PFSK-1 (cell line): Measurements from ENCODE around the gene TRHDE.

Source experiments
- FOXP2 ChIP-seq: optimal IDR thresholded peaks from 2 replicates; pipeline ENCODE3; 2011; ENCODE audit warnings: borderline replicate concordance, control low read depth, inconsistent platforms; ENCODE audit not compliant: insufficient read depth; ENCODE audit errors: extremely low read length, extremely low read depth
- POLR2AphosphoS5 ChIP-seq: IDR thresholded peaks from 2 replicates; pipeline ENCODE4 v1.6.1; 2012; ENCODE audit warnings: low read depth, mild to moderate bottlenecking, control low read depth, low read length, moderate library complexity
- REST ChIP-seq, 2 experiments: IDR thresholded peaks; 2 replicates each; pipeline versions ENCODE4 v1.6.1 to v1.8.0; 2011 to 2012; ENCODE audit warnings: low read depth in 2 of 2, low read length in 2 of 2, control low read depth in 1 of 2, inconsistent platforms in 1 of 2, mild to moderate bottlenecking in 1 of 2, moderate library complexity in 1 of 2; ENCODE audit not compliant: insufficient read depth in 1 of 2
- SIN3A ChIP-seq: IDR thresholded peaks from 2 replicates; pipeline ENCODE4 v1.6.1; 2012; ENCODE audit warnings: mild to moderate bottlenecking, low read length, moderate library complexity, borderline replicate concordance; ENCODE audit not compliant: insufficient read depth
- TAF1 ChIP-seq: IDR thresholded peaks from 2 replicates; pipeline ENCODE4 v1.6.1; 2012; ENCODE audit warnings: low read length, control low read depth, borderline replicate concordance; ENCODE audit not compliant: insufficient read depth

TRHDE gene

GRCh38 chr12:72560003-72560769 is 288.0 kb downstream of the TRHDE start:
- TF ChIP-seq POLR2AphosphoS5 (no peak), FOXP2 (no peak), TAF1 (no peak), REST (IDR thresholded peaks at IDR 0.05; ENCODE audit: insufficient read depth in 1 of 2, low read depth in 2 of 2, low read length in 2 of 2) (no peak), SIN3A (no peak)

GRCh38 chr12:72570601-72571000 is 298.4 kb downstream of the TRHDE start:
- TF ChIP-seq REST (IDR thresholded peaks at IDR 0.05; ENCODE audit: insufficient read depth in 1 of 2, low read depth in 2 of 2, low read length in 2 of 2): no peak
- TF ChIP-seq POLR2AphosphoS5: no peak
- no peak for TF ChIP-seq TAF1
- no peak for TF ChIP-seq SIN3A

DNA sequence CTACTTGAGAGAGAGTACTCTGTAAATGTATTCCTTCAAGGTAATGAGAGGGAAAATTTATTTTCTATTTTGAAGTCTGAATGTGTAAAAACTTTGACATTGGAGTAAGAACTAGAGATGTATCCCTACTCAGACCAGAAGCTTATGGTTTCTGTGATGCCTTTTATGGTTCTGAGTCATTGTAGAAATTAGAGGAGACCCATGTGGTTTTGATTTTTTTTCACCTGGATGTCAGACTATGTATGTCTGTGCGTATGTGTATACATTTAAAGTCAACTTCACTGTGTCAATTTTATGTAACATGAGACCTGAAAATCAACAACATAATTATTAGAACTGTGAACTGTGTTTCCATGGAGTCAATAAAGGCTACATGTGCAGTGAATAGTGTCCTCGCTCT is 302.0 kb downstream of the TRHDE start:
- TF ChIP-seq FOXP2 (no peak), REST (IDR thresholded peaks at IDR 0.05; ENCODE audit: insufficient read depth in 1 of 2, low read depth in 2 of 2, low read length in 2 of 2) (no peak), SIN3A (no peak), TAF1 (no peak), POLR2AphosphoS5 (no peak)

DNA sequence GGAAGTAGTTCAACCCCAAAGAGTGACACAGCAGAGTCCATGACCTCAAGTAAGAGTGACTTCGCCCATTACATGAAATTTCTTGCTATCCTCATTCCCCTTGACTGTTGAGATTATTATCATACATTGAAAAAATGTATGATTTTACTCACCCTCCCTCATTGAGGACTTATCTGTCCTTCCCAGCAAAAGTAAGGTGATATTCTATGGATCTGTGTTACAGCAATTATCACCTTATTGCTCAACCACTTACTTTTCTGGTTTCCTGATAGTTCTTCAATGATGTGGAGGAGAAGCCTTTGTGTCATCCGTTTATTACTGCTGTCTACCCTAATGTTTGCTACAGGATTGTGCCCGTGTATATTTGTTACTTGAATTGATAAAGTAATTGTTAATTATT is 306.2 kb downstream of the TRHDE start:
- TF ChIP-seq POLR2AphosphoS5 (no peak), FOXP2 (no peak), TAF1 (no peak), SIN3A (no peak), REST (IDR thresholded peaks at IDR 0.05; ENCODE audit: insufficient read depth in 1 of 2, low read depth in 2 of 2, low read length in 2 of 2) (no peak)

DNA sequence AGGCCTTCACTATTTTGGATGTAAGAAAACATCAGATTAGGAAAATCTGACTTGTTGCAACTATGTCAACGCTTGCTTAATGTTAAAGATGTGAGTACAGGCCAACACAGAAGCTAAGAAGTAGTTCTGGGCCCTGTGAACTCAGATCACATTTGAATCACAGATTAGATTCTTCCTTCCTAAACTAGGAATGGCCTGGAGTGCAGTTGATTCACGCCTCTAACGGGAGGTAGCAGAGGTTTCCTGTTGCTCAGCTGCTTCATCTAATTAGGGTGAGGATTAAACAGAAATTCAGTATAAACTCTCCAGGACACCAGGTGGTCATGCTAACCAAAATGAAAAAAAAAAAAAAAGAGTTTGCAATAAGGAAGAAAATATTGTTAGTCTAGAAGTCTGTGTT is 314.3 kb downstream of the TRHDE start:
- TF ChIP-seq REST (IDR thresholded peaks at IDR 0.05; ENCODE audit: insufficient read depth in 1 of 2, low read depth in 2 of 2, low read length in 2 of 2) (no peak), FOXP2 (no peak), TAF1 (no peak), SIN3A (no peak), POLR2AphosphoS5 (no peak)
